K562 (cell line): Measurements from ENCODE around the gene MRPL16. TPM values are rescaled to one million over a fixed set of nuclear protein-coding genes. Genes with fewer than 3 reads are reported as not detected.
A peak's percentile ranks its signal among the peaks of the same experiment; 100 is the strongest.

Source experiments
- BRD4 ChIP-seq: fragments of 200-600 bp; sonication (generic); IDR thresholded peaks from 2 replicates; pipeline ENCODE4 v1.6.1; 2017; ENCODE audit warnings: inconsistent platforms
- CHD7 ChIP-seq: fragments of 200-600 bp; sonication (generic); IDR thresholded peaks from one replicate; pipeline ENCODE4 v1.6.1; 2012; ENCODE audit warnings: mild to moderate bottlenecking, low read depth, low read length, inconsistent platforms
- CREM ChIP-seq: IDR thresholded peaks from 2 replicates; pipeline ENCODE4 v1.6.1; 2014; ENCODE audit warnings: antibody characterized with exemption, low read depth
- FOSL1 ChIP-seq: fragments of 200-800 bp; sonication (Bioruptor generic); conservative IDR thresholded peaks from 2 replicates; pipeline ENCODE4 v1.6.1; 2016; ENCODE audit warnings: missing genetic modification characterization, missing compliant biosample characterization
- FOXM1 ChIP-seq, 2 experiments: fragments of 450-650 bp in 1 of 2; sonication (generic) in 1 of 2; formaldehyde crosslinking in 1 of 2; IDR thresholded peaks; 2 replicates each; pipeline versions ENCODE4 v1.6.1 to v1.9.0; 2017 to 2022; ENCODE audit warnings: low read depth in 2 of 2, mild to moderate bottlenecking in 2 of 2, missing genetic modification reagents in 1 of 2, moderate library complexity in 1 of 2
- GATA2 ChIP-seq: sonication (generic); formaldehyde crosslinking; IDR thresholded peaks from 2 replicates; pipeline ENCODE4 v1.4.0; 2020; ENCODE audit warnings: mild to moderate bottlenecking, missing genetic modification reagents
- GTF2B ChIP-seq: IDR thresholded peaks from 2 replicates; pipeline ENCODE4 v1.6.1; 2011; ENCODE audit not compliant: insufficient read length; ENCODE audit errors: extremely low read depth
- MAZ ChIP-seq, 2 experiments: fragments of 450-650 bp in 1 of 2; sonication (generic) in 1 of 2; formaldehyde crosslinking; IDR thresholded peaks in 1 of 2; conservative IDR thresholded peaks in 1 of 2; 2 replicates each; pipeline versions ENCODE4 v1.4.0 to v1.5.0; 2020; ENCODE audit warnings: mild to moderate bottlenecking in 1 of 2, missing genetic modification reagents in 1 of 2
- MIER1 ChIP-seq: fragments of 450-650 bp; IDR thresholded peaks from 2 replicates; pipeline ENCODE4 v1.6.1; 2016; ENCODE audit warnings: antibody characterized with exemption, mild to moderate bottlenecking, low read depth
- MTF1 ChIP-seq: fragments of 250-450 bp; sonication (Bioruptor Pico); IDR thresholded peaks from 2 replicates; pipeline ENCODE4 v1.9.0; 2021; ENCODE audit warnings: moderate library complexity, mild to moderate bottlenecking, inconsistent platforms, borderline replicate concordance
- NR2F6 ChIP-seq: fragments of 450-650 bp; formaldehyde crosslinking; IDR thresholded peaks from 2 replicates; pipeline ENCODE4 v1.4.0; 2020; ENCODE audit warnings: mild to moderate bottlenecking
- ZNF134 ChIP-seq: fragments of 250-450 bp; sonication (Bioruptor Pico); conservative IDR thresholded peaks from 2 replicates; pipeline ENCODE4 v1.4.0; 2020
- ZNF354B ChIP-seq: fragments of 250-450 bp; sonication (Bioruptor Pico); IDR thresholded peaks from 2 replicates; pipeline ENCODE4 v1.4.0; 2020
- ZNF398 ChIP-seq: fragments of 250-450 bp; sonication (Bioruptor Pico); IDR thresholded peaks from 2 replicates; pipeline ENCODE4 v1.8.0; 2021; ENCODE audit warnings: moderate library complexity, mild to moderate bottlenecking, inconsistent platforms
- polyA plus RNA-seq, 8 experiments: library from polyadenylated mRNA; depleted of rRNA in 4 of 8; stranded (reverse) in 5 of 8; unstranded in 3 of 8; fragments of >200 nt; fragmentation: Nextera tagmentation in 2 of 8; fragmentation: Illumina TruSeq in 1 of 8; extraction: Ambion mirVana in 2 of 8; extraction: Trizol in 1 of 8; gene quantifications; 2 replicates each; pipeline versions ENCODE4 v1.2.1 to v1.2.3, GENCODE V29; 2011 to 2014; ENCODE audit warnings: inconsistent platforms in 1 of 8, missing spikeins in 1 of 8
- total RNA-seq, 7 experiments: library from RNA; depleted of rRNA in 6 of 7; stranded (reverse); fragments of >200 nt in 6 of 7; fragmentation: Illumina TruSeq in 2 of 7; extraction: Trizol in 2 of 7; gene quantifications; 2 replicates each; pipeline versions ENCODE4 v1.2.1 to v1.2.3, GENCODE V29; 2011 to 2021; ENCODE audit warnings: low replicate concordance in 1 of 7

MRPL16 gene
- total and polyA plus RNA-seq, 9 of the 15 experiments (the other 6 are each of a cell fraction or from before 2014, with no cell fraction given), result 63.3 to 209 (median 157) TPM

DNA sequence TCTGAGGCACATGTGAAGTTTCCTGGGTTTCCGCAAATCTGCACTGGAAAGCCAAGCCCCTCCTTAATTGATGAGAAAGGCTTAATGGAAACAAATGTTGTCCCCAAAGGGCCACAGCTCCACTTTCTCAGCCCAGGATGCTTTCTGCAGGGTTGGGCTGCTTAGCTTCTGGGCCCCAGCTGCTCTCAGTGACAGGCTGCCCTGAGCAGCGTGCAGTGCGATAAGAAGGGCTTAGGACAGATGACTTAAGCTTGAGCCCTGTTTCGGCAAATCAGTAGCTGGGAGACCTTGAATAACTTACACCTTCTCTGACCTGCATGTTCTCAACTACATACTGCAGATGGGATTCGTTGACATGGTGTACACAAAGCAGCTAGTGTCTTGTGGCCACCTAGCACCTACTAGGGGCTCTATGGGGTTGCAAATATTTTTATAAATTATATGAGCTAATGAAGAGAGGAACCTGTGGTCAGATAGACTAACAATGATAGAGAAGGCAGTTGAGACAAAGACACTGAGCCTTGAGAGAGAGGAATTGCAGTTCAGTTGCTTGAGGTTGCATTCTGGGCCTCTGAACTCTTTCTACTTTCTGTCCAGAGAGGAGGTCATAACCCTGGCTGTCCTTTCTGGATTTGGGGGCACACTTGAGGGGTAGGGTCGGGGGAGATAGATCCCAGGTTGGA lies 43.9 kb downstream of the MRPL16 start (continued):
- no peak for TF ChIP-seq CHD7
- no peak for TF ChIP-seq FOXM1 (IDR thresholded peaks at IDR 0.05; ENCODE audit: low read depth)
- TF ChIP-seq FOXM1 (CRISPR knock-in tag; IDR thresholded peaks at IDR 0.05; ENCODE audit: low read depth), result no peak
- TF ChIP-seq BRD4, result no peak
- no peak for TF ChIP-seq NR2F6 (CRISPR knock-in tag)
- TF ChIP-seq MIER1, result no peak
- TF ChIP-seq GATA2 (CRISPR knock-in tag), result peak; percentile 57; the same call in 1 of the 2 replicates
- no peak for TF ChIP-seq MTF1
- TF ChIP-seq MAZ (CRISPR knock-in tag; conservative IDR thresholded peaks at IDR 0.05 in 1 of 2, IDR thresholded peaks at IDR 0.05 in 1 of 2), result no peak
- no peak; the same call in 1 of the 2 replicates for TF ChIP-seq FOSL1
- peak; percentile 39; the same call in 1 of the 2 replicates for TF ChIP-seq CREM
- TF ChIP-seq GTF2B, result no peak
- no peak for TF ChIP-seq ZNF134 (CRISPR knock-in tag)
- TF ChIP-seq ZNF354B, result no peak
- no peak for TF ChIP-seq ZNF398 (CRISPR knock-in tag)
